PC-9 (cell line): Measurements from ENCODE around the gene LARGE1.

Experiments
- EZH2 ChIP-seq: fragments of 200-600 bp; sonication (generic); IDR thresholded peaks from 2 replicates; pipeline ENCODE4 v1.8.0; 2017; ENCODE audit warnings: antibody characterized with exemption, low read depth
- TF ChIP-seq, protein P1 (sequence below): fragments of 200-600 bp; sonication (generic); conservative IDR thresholded peaks from 2 replicates; pipeline ENCODE4 v1.6.1; 2017; ENCODE audit warnings: mixed run types, antibody characterized with exemption, mild to moderate bottlenecking, moderate library complexity

DNA sequence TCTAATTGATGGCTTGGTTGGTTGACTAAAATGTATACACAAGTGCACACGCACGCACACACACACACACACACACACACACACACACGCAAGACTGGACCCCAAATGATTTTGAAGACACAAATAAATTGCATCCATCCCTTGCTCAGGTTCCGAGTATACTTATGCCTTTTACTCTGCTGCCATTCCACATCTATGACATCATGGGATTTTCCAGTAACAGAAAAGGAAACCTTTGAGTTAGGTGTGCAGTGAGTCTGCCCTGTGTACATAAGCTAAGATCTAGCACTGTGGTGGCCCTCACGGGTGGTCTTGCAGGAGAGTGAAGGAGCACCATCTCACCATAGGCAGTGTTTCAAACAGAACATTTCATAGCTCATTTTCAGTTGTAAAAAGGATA lies 20.5 kb upstream of the LARGE1 start:
- TF ChIP-seq, protein P1, sequence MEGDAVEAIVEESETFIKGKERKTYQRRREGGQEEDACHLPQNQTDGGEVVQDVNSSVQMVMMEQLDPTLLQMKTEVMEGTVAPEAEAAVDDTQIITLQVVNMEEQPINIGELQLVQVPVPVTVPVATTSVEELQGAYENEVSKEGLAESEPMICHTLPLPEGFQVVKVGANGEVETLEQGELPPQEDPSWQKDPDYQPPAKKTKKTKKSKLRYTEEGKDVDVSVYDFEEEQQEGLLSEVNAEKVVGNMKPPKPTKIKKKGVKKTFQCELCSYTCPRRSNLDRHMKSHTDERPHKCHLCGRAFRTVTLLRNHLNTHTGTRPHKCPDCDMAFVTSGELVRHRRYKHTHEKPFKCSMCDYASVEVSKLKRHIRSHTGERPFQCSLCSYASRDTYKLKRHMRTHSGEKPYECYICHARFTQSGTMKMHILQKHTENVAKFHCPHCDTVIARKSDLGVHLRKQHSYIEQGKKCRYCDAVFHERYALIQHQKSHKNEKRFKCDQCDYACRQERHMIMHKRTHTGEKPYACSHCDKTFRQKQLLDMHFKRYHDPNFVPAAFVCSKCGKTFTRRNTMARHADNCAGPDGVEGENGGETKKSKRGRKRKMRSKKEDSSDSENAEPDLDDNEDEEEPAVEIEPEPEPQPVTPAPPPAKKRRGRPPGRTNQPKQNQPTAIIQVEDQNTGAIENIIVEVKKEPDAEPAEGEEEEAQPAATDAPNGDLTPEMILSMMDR = no peak
- no peak for TF ChIP-seq EZH2
